Peyer's patch (tissue), 4 donors: ENCODE results near the gene RNF208.
A peak's percentile ranks its signal among the peaks of the same experiment; 100 is the strongest.

Experiments
- CTCF ChIP-seq, 6 experiments: fragments of 450-650 bp in 4 of 6; fragments of 200-600 bp in 2 of 6; sonication (generic) in 1 of 6; IDR thresholded peaks; one replicate each; pipeline ENCODE4 v1.5.1; 2017 to 2019; ENCODE audit warnings: antibody characterized with exemption in 6 of 6, mild to moderate bottlenecking in 3 of 6, moderate library complexity in 1 of 6
- POLR2A ChIP-seq, 2 donors: fragments of 450-650 bp; IDR thresholded peaks; one replicate each; pipeline ENCODE4 v1.5.1; 2017; ENCODE audit warnings: antibody characterized with exemption in 2 of 2, mild to moderate bottlenecking in 2 of 2, moderate library complexity in 2 of 2

GRCh38 chr9:137237759-137238726 lies 16.0 kb upstream of the RNF208 start:
- TF ChIP-seq CTCF (IDR thresholded peaks at IDR 0.05) = no peak
- peak in 1 of 2 donors; percentile 51 for TF ChIP-seq POLR2A (IDR thresholded peaks at IDR 0.05)
